ENCODE data around the gene F2RL3.
"Not testable (repeated sequence)": the region's sequence is repeated elsewhere in the genome, so short reads cannot be mapped to it uniquely, and the experiment has no call there.

The F2RL3 gene

DNA sequence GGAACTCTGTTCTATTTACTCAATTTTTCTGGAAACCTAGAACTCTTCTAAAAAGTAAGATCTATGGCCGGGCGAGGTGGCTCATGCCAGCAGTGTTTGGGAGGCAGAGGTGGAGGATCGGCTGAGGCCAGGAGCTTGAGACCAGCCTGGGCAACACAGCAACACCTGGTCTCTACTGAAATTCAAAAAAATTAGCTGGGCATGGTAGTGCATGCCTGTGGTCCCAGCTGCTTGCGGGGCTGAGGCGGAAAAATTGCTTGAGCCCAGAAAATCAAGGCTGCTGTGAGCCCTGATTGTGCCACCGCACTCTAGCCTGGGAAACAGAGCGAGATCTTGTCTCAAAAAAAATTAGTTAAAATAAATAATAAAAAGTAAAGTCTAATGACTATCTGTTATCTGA is 28.6 kb downstream of the F2RL3 start:
- H3K27ac ChIP-seq = no peak overlapping the region
- no peak for DNase-seq (ENCODE audit: low read depth, low spot score)

DNA sequence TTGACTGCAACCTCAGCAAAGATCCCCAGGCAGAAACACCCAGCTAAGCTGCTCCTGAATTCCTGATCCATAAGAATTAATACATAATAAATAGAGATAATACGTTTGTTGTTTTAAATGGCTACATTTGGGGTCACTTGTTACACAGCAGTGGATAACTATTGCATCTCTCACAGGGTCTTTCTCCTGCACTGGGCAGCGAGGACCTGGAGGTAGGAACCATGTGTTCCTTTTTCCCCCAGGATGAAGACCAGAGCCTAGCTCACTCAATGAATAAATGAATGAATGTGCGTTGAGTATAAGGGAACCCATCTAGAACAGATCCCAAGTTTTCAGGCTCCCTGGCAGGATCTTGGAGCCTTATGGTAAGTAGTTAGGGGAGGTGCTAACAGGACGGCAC is 30.7 kb downstream of the F2RL3 start:
- DNase-seq (ENCODE audit: low read depth, low spot score) = no peak

DNA sequence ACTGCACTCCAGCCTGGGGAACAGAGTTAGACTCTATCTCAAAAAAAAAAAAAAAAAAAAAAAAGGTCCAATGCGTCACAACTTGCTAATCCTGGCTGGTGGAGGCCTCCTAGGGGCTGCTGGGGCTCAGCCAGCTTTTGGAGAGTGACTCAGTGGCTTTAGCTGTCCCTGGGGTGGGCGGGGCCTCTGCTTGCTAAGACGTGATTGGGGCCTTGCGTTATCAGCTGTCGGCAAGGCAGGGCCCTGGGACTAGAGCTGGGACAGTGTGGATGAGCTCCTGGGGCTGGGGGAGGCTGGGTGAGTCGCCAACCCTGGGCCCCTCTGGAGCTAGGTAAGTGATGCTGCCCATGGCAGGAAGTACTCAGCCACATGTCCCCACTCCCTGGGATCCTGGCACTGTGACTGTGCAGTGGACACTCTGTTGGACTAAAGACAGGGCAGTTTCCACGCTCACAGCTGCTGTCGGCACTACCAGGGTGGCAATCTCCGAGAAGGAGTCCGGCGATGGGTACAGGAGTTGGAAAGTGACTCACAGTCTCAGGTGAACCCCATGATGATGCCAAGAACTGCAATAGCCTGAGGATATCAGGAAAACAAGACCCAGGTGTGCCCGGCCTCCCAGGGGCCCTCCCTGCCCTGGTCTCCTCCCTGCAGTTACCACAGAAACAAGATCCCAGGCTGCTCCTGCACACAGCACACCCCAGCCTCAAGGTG is 32.2 kb downstream of the F2RL3 start:
- peak overlapping the region; percentile 78 for H3K27ac ChIP-seq
- DNase-seq (ENCODE audit: low read depth, low spot score) = peak; percentile 68

More for the DNA sequence above, 30.7 kb downstream of the F2RL3 start:
- no peak overlapping the region for H3K27ac ChIP-seq

DNA sequence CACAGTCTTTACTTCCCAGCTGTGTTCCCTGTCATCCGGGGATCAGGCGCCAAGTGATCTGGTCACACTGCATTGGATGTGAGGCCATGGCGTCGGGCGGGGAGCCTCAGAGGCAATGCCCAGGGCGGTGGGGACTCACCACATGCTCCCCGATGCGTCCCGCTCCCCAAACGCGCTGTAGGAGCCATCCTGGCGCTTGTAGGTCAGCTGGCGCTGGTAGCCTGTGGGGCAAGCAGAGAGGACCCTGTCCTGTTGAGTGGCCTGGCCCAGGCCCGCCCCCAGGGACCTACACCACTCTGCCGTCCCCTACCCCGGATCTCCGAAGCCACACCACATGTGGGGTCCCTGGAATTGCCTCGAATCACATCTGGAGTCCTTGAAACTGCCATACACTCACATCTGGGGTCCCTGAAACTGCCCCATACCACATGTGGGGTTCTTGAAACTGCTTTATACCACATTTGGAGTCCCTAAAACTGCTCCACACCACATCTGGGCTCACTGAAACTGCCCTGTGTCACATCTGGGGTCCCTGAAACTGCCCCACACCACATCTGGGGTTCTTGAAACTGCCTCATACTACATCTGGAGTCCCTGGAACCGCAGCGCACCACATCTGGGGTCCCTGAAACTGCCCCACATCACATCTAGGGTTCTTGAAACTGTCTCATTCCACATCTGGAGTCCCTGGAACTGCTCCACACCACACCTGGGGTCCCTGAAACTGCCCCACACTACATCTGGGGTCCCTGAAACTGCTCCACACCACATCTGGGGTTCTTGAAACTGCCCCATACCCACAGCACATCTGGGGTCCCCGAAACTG is 33.2 kb downstream of the F2RL3 start:
- peak overlapping the region; percentile 78 for H3K27ac ChIP-seq
- no peak for DNase-seq (ENCODE audit: low read depth, low spot score)

DNA sequence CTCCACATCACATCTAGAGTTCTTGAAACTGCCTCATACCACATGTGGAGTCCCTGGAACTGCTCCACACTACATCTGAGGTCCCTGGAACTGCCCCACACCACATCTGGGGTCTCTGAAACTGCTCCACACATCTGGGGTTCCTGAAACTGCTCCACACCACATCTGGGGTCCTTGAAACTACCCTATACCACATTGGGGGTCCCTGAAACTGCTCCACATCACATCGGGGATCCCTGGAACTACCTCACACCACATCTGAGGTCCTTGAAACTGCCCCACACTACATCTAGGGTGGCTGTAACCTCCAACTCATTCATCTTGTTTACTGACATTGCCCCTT is 33.8 kb downstream of the F2RL3 start:
- no peak for DNase-seq (ENCODE audit: low read depth, low spot score)

DNA sequence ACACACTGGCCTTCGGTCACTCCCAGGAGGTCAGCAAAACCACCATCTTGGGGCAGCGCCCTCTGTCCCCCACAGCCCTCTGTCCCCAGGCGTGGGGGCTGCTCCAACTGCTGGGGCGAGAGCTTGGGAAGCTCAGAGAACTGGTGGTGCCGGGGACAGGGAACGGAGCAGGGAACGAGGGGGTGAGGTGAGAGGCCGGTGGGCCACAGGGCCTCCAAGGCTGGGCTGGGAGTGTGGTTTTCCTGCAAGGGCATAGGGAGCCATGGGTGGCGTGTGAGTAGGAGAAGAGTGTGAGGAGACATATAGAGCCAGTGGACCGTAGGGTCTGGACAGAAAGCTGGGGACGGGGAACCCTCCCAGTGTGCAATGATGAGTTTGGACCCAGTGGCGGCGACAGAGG is 34.1 kb downstream of the F2RL3 start:
- H3K27ac ChIP-seq = no peak overlapping the region
- DNase-seq (ENCODE audit: low read depth, low spot score) = no peak

More for the DNA sequence above, 33.8 kb downstream of the F2RL3 start:
- no peak overlapping the region for H3K27ac ChIP-seq

DNA sequence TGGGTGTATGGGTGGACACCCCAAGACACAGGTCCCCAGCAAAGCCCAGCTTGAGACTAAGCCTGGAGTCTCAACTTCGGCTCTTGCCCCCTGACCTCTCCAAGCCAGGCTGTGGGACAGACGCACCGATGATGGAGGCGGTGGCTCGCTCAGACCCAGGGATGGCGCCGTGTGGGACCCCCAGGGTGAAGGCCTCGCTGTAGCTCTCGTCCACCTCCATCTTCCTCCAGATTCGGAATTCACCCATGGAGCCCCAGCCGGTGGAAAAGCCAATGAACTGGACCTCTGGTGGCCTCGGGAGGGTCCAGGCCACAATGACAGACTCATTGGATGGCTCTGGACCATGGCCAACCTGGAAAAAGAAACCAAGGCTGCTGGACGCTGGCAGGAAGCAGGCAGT is 39.1 kb downstream of the F2RL3 start:
- DNase-seq (ENCODE audit: low read depth, low spot score) = no peak
- no peak overlapping the region for H3K27ac ChIP-seq

DNA sequence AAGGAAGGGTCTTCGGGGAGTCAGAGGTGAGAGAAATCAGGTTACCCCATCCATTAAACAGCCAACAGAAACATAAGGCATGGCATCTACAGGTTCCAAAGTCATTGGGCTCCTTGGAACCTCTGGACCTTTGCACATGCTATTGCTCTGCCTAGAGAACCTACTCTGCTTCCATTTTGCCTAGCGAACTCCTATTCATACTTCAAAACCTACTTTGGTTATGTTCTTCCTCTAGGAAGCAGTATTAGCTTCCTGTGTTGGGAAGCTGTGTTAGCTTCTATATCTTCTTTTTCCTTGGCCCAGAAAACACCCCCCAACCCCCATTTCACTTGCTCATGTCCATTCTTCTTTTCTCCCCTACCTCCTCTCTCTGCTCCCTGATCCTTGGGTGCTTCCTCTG is 39.6 kb downstream of the F2RL3 start:
- H3K27ac ChIP-seq = no peak overlapping the region
- DNase-seq (ENCODE audit: low read depth, low spot score) = no peak

DNA sequence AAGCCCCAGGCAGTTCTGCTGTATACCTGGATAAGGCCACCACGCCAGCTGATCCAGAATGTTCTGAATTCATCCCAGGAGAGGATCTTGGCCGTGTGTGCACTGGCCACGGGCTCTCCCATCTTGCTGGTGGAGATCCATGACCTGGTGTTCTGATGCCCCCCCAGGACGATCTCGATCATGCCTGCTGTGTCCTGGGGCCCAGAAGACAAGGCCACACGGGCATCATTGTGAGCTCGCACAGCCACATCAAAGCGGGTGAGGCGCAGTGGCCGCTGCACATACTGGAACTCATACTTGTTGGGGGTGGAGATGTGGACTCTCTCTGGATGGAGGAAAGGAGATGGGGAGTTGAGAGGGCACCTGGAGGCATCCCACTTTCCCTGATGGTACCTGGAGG is 40.1 kb downstream of the F2RL3 start:
- no peak overlapping the region for H3K27ac ChIP-seq
- no peak for DNase-seq (ENCODE audit: low read depth, low spot score)

DNA sequence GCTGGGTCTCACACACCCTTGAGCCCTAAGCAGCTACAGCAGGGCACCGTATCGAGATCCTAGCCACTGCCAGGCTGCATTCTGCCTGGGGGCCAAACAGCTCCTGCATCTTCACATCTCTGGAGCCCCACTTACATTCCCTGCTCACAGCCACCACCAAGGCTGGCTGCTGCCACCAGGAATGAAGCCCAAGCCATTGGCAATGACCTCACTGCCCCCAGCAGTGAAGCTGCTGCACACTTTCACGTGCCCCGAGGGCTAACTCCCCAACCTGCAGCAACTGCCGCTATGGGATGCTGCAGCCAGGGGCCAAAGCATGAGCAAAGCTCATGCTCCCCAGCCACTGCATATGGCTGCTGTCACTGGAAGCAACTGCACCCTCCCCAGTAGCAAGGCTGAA is 42.0 kb downstream of the F2RL3 start:
- no peak overlapping the region for H3K27ac ChIP-seq
- no peak for DNase-seq (ENCODE audit: low read depth, low spot score)

DNA sequence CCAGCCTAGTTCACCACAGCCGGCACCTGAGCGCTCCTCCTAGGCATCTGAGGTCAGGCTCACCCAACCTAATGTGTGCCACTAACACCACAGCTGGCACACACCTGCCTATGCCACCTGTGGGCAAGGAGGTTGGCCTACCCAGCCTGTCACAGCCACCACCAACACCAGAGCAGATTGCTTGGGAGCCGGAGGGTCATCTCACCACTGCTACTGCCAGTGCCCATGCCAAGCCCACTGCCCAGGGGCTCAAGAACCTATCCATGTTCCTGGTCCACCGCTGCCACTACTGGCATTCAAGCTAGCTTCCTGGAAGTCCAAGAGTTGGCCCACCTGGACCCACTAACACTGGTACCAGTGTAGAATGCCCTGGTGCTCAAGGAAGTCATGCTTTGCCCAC is 42.5 kb downstream of the F2RL3 start:
- DNase-seq (ENCODE audit: low read depth, low spot score) = no peak
- H3K27ac ChIP-seq = no peak overlapping the region

DNA sequence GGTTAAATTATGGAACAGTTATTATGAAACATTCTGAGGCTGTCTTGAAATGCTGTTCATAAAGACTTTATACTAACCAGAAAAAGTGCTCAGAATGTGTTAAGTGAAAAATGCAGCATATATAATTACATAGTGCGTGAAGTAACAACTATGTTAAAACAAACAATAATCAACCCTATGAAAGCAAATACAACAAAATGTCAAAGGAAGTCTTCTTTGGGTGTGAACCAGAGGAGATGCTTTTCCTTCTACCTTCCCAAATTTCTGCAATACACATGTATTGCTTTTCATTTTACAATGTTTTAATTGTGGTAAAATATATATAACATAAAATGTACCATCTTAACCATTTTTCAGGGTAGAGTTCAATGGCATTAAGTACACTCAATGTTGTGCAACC is 45.7 kb downstream of the F2RL3 start:
- H3K27ac ChIP-seq = no peak overlapping the region
- no peak for DNase-seq (ENCODE audit: low read depth, low spot score)

DNA sequence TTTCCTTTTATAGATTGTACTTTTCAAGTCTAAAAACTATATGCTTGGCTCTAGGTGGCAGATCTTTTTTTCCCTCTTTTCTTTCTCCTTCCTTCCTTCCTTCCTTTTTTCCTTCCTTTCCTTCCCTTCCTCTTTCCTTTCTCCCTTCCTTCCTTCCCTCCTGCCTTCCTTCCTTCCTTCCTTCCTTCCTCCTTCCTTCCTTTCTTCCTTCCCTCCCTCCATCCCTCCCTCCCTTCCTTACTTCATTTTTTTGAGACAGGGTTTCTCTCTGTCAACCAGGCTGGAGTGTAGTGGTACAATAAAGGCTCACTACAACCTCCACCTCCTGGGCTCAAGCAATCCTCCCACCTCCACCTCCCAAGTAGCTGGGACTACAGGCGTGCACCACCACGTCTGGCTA is 48.1 kb downstream of the F2RL3 start:
- no peak overlapping the region for H3K27ac ChIP-seq
- DNase-seq (ENCODE audit: low read depth, low spot score) = no peak

DNA sequence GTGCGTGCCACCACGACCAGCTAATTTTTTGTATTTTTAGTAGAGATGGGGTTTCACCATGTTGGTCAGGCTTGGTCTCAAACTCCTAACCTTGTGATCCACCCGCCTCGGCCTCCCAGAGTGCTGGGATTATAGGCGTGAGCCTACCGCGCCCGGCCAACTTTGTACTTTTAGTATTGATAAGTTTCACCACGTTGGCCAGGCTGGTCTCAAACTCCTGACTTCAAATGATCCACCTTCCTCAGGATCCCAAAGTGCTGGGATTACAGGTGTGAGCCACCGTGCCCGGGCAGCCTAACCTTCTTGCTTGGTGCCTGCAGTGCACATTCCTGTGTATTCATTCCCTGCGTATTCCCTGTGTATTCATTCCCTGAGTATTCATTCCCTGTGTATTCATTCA is 49.0 kb downstream of the F2RL3 start:
- not testable (repeated sequence) for H3K27ac ChIP-seq

DNA sequence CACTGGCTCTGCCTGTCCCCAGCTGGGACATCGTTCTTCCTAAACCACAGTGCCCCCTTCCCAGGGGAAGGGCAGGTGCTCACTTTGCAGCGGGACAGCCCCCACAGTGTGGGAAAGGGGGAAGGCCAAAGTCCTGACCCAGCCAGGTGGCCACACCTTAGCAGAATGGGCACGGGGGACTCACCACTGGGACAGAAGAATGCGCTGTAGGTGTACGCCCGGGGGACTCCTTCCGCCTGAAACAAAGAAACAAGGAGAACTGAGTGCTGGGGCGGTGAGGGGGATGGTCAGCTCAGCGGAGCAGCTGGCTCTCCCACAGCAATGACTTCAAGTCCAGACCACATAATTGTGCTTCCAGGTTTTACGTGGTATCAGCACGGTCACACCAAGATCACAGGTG is 49.4 kb downstream of the F2RL3 start:
- H3K27ac ChIP-seq = no peak overlapping the region
- DNase-seq (ENCODE audit: low read depth, low spot score) = no peak

More for the DNA sequence above, 49.0 kb downstream of the F2RL3 start:
- not testable (repeated sequence) for DNase-seq (ENCODE audit: low read depth, low spot score)

DNA sequence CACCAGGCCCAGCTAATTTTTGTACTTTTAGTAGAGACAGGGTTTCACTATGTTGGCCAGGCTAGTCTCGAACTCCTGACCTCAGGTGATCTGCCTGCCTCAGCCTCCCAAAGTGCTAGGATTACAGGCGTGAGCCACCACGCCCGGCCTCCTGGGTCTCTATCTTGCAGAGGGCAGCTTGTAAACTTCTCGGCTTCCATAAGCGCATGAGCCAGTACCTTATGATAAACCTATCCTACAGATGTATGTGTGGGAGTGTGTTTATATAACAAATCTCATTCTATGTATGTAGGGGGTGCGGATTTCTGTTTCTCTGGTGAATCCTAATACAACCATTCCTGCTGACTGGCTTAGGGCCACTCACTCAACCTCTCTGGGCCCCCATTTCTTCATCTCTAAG is 51.3 kb downstream of the F2RL3 start:
- DNase-seq (ENCODE audit: low read depth, low spot score); H3K27ac ChIP-seq: not testable (repeated sequence)

DNA sequence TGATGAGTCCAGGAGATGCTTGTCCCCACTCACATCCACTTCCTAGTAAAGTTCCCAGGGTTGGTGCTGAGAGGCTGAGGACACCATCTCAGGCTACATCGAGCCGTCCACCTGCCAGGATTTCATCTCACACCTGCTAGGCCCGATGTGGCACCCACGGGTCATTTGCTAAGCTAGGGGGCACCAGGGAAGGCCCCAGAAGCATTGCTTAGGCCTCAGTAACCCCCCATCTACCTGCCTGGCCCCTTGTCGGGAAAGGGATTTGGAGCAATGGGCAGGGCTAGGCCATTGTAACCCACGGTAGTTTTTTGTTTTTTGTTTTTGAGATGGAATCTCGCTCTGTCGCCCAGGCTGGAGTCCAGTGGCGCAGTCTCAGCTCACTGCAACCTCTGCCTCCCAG is 51.8 kb downstream of the F2RL3 start:
- H3K27ac ChIP-seq = no peak overlapping the region
- DNase-seq (ENCODE audit: low read depth, low spot score) = no peak

Data from epithelial cell of prostate (primary cell).